Epidermal melanocyte (primary cell): ENCODE results near the gene ZC3HAV1L.
A peak's percentile ranks its signal among the peaks of the same experiment; 100 is the strongest.
"Not testable (repeated sequence)": the region's sequence is repeated elsewhere in the genome, so short reads cannot be mapped to it uniquely, and the experiment has no call there.

ENCODE experiments used
- DNase-seq: peaks from one replicate; pipeline ENCODE4 v3.0.0; 2011; ENCODE audit warnings: low spot score; ENCODE audit not compliant: insufficient read length

ZC3HAV1L gene

GRCh38 chr7:139035586-139036353, at the start of gene ZC3HAV1L:
Gene ZC3HAV1L, minus strand, starts transcription at chr7:139036042. Its CDS starts 25 bp downstream, at chr7:139036017.
- peak; percentile 58 for DNase-seq

DNA sequence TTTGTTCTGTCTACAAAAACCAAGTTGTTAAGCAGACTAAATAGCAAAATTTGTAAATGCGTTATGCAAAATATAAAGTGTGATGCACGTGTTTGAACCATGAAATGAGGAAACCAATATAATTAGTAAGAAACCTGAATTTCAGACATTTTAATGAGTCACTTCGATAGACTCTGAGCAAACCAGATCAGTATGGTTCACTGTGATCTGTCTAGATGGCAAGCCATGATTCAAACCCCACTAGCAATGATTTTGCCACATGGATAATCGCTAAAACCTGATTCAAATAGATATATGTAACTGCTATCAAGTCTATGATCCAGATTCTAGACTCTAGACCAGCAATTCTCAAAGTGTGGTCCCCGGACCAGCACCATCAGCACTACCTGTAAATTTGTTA, 48.9 kb upstream of the ZC3HAV1L start:
- no peak for DNase-seq

DNA sequence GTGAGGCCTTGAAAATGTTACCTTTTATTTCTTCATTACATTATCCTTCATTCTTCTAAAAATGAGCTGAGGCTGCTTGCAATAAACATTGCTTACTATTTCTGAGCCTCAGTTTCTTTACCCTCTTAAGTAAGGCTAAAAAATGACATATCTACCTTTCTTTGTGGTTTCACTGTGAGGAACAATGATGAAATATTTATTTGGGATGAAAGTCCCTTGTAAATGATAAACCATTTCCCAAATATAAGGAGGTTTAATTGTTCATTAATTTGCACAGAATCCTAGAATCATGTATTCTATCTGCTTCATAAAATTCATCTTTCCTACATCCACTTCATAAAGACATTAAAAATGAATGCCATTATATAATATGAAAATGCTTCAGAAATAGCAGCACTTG, 45.7 kb upstream of the ZC3HAV1L start:
- DNase-seq = no peak

GRCh38 chr7:139080905-139081304, 45.1 kb upstream of the ZC3HAV1L start:
- DNase-seq = no peak

GRCh38 chr7:139079861-139080260, 44.0 kb upstream of the ZC3HAV1L start:
- DNase-seq = no peak

DNA sequence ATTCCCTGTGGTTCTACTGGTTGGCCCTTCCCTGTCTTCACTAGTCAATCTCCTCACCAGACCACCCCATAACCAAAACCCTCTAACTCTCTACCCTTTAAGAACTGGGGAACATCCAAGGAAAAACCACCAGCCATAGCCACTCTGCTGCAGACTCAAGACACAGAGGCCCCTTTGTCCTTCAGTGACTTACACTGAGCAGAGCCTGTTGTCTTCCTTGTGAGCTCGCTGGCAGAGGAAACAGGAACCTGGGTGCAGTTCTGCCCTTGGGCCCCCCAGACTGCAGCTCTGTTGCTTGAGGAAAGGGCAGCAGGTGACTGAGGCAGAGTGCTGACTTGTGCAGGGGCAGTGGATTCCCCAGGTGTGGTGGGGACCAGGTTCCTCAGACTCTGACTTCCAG, 43.1 kb upstream of the ZC3HAV1L start:
- DNase-seq = no peak

- no peak for DNase-seq
Observed at GRCh38 chr7:139078399-139078798, 42.6 kb upstream of the ZC3HAV1L start.

DNA sequence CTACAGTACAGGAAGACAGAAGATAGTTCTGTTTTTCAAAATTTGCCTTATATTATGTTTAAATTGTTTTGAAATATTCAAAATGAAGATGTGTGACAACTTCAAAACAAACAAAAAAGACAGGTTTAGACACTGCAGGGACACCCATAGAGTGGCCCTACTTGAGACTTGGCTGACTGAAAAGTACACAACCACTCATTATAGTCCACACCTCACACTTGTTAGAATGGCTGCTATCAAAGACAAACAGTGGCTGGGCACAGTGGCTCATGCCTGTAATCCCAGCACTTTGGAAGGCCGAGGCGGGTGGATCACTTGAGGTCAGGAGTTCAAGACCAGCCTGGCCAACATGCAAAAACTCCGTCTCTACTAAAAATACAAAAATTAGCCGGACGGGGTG, 41.9 kb upstream of the ZC3HAV1L start:
- DNase-seq = not testable (repeated sequence)

- DNase-seq = no peak
Observed at GRCh38 chr7:139075871-139076686, 40.2 kb upstream of the ZC3HAV1L start.

- peak; percentile 56 for DNase-seq
Observed at GRCh38 chr7:139075031-139075652, 39.3 kb upstream of the ZC3HAV1L start.

DNA sequence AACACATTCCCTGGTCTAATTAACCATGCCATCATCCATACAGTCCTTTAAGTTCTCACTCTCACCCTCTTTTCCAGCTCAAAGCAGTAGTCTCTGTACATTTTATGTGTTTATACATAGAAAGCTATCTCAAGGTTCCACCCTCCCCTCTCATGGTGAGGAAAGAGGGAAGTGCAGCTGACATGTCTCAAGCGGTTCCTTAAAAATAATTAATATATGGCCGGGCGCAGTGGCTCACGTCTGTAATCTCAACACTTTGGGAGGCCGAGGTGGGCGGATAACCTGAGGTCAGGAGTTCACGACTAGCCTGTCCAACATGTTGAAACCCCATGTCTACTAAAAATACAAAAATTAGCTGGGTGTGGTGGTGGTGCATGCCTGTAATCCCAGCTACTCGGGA, 37.0 kb upstream of the ZC3HAV1L start:
- no peak for DNase-seq

DNA sequence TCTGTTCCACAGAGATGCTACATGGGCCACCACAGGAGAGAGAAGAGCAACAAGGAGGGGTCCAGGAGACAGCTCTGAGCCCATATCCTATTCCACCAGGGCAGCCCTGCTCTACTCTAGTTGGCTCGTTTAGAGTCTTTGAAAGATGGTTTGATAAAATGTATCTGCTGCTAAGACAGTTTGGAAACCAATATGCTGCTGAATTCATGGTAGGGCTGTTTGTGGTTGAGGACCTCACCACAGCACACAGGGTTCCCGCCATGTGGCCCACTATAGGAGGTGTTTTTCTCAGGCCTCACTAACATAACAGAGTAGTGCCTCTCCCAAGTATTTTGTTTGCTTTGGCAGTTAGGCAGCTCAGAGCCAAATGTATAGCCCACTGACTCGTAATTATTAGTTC, 35.8 kb upstream of the ZC3HAV1L start:
- no peak for DNase-seq

DNA sequence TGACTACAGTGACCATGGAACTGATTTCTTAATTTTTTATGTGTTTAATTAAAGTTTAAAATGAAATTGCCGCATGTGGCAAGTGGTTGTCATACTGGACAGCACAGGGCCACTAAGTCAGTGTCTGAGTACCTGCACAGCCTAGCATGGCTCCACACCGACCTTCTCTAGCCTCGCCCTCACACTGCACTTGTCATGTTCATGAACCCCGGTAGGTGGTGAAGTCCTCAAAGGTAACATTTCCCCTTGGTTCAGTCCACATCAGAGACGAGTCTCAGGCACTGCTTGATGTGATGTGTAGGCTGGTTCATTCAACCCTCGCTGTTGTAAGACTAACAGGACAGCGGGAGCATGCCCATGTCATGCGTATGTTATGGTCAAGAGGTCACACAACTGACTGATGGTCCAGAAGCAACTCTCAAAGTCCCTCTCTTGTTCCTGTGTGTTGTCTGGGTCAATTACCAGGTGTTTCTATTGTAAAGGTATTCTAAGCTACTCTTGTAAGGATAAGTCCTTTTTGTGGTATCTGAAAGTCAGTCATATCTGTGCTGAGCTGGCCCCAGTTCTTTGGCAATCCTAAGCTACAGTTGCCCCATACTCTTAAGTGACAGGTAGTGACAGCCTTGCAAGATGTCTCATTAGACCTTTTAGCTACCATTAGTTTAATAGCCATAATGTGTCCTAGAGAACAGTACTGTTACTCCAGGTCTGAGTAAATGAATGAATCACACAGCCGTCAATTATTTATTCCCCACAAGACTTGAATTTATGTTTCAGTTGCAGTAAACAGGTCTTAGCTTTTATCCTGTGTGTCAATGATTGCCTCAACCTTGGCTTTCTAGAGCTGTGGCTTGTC, 32.9 kb upstream of the ZC3HAV1L start:
- DNase-seq = no peak

DNA sequence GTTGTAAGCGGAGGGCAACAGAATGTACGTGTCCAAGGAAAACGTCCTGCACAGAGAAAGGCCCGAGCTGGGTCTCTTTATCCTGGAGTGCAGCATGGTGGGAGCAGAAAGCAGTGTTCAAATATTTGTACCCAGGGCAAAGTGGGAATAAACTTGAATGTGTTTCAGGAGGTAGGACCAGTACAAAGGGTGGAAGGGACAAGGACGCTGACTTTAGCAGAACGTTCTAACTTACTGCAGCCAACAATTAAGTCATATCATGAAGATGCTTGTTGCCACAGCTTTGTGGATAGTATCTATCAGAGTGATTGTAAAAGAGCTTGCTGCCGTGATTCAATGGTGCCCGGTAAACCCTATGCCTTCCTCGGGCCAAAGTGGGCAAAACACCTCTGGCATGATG, 30.5 kb upstream of the ZC3HAV1L start:
- no peak for DNase-seq

DNA sequence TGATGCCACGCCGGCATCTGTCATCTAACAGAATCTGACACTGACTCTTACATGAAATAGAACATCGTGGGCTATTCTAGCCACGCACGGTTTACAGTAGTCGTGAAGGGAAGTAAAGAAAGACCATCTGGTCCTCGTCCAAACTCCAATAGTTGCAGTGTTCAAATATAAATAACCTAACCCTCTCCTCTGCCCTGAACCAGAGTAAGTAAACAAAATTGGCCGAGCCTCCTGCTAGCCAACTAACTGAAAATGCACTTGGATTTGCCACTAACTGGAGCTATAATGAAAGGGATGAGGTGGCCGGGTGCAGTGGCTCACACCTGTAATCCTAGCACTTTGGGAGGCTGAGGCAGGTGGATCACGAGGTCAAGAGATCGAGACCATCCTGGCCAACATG, 29.5 kb upstream of the ZC3HAV1L start:
- DNase-seq = no peak

DNA sequence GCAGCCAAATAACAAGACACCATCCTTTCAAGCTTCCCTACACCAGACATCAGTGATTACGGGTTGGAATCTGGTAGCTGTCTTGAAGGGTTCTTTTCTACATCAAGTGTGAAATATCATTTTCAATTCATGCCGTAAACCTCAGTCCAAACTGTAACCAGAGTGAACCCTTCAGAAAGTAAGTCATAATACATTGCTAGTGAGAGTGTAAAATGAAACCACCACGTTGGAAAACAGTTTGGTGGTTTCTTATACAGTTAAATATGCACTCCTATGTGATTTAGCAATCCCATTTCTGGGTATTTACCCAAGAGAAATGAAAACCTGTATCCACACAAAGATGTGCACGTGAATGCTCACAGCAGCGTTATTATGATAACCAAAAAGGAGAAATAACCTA, 25.6 kb upstream of the ZC3HAV1L start:
- no peak for DNase-seq

DNA sequence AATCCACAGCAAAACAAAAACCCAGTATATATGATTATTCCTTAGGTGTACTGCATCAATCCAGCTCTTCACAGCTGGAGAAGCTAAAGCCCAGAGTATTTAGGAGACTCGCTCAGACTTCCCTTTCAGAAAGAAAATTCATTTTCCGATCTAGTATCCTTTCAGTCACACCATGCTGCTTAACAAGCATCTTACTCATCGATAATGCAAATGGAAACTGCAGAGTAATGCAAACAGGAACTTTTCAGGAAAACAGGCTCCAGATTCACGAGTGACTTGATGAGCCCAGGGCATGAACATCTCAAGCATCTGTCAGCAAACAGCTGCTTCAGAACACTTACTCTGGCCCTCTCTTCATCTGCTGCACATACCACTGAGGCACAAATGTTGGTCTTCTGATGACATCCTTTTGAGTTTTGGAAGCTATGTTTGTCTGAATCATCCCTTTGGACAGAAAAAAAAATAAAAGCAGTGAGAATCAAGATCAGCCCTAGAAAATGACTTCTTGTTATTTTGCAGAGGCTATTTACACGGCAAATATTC, 24.9 kb upstream of the ZC3HAV1L start:
- DNase-seq = no peak

- DNase-seq = no peak
Observed at GRCh38 chr7:139059905-139060304, 24.1 kb upstream of the ZC3HAV1L start.

DNA sequence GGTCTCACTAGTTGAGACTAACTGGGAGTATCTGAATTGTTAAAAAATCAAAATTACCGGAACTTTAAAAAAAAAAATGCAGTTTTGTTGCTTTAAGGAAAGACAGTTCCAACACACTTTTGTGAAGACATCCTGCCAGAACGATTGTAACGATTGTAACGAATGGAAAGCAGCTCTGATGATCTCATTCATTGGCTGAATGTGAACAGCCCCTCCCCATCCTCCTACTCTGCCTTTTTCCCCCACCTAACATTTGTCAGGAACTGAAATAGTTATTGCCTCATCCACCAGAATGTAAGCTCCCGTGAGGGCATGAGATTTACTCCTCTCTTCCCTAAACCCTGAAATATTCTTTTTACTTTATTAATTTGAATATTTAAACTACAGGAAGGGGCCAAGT, 23.1 kb upstream of the ZC3HAV1L start:
- DNase-seq = no peak

GRCh38 chr7:139055674-139056073, 19.8 kb upstream of the ZC3HAV1L start:
- no peak for DNase-seq

GRCh38 chr7:139054656-139055055, 18.8 kb upstream of the ZC3HAV1L start:
- not testable (repeated sequence) for DNase-seq
